Coronary artery (tissue), 2 donors: ENCODE data around the gene FRMD3.

Experiments used
- DNase-seq: peaks from one replicate; pipeline ENCODE4 v3.0.0-alpha.2; 2017; ENCODE audit warnings: low spot score
- H3K27ac ChIP-seq, 2 donors: fragments of 200-600 bp; sonication (generic); one replicate each; pipeline ENCODE4 v1.5.1; 2016 to 2019
- H3K4me3 ChIP-seq: fragments of 200-600 bp; sonication (generic); 2 replicates; pipeline ENCODE4 v1.5.1; 2016; ENCODE audit warnings: mild to moderate bottlenecking, moderate library complexity
- TF ChIP-seq, protein P1 (sequence below): fragments of 200-600 bp; sonication (generic); IDR thresholded peaks from one replicate; pipeline ENCODE4 v1.5.1; 2019; ENCODE audit warnings: antibody characterized with exemption

The FRMD3 gene

DNA sequence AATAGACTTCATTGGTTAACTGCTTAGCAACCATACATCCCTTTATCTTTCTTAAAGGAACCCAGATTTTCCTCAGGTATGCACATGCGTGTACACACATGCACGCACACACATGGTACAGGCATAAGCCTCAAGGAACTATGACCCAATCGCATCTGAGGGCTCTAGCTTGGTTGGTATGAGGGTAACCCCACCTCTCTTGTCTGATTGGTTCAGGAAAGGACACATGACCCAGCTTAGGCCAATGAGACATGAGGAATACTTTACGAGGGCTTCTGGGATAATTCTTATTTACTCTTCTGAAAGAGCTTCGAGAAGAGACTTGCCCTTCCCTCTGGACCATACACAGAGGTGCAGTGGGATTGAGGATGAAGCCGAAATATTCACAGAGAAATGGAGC lies 141.9 kb downstream of the FRMD3 start:
- Histone ChIP-seq H3K4me3 (no peak overlapping the region), H3K27ac (no peak overlapping the region)
- TF ChIP-seq, protein P1, sequence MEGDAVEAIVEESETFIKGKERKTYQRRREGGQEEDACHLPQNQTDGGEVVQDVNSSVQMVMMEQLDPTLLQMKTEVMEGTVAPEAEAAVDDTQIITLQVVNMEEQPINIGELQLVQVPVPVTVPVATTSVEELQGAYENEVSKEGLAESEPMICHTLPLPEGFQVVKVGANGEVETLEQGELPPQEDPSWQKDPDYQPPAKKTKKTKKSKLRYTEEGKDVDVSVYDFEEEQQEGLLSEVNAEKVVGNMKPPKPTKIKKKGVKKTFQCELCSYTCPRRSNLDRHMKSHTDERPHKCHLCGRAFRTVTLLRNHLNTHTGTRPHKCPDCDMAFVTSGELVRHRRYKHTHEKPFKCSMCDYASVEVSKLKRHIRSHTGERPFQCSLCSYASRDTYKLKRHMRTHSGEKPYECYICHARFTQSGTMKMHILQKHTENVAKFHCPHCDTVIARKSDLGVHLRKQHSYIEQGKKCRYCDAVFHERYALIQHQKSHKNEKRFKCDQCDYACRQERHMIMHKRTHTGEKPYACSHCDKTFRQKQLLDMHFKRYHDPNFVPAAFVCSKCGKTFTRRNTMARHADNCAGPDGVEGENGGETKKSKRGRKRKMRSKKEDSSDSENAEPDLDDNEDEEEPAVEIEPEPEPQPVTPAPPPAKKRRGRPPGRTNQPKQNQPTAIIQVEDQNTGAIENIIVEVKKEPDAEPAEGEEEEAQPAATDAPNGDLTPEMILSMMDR: no peak
- DNase-seq: no peak

DNA sequence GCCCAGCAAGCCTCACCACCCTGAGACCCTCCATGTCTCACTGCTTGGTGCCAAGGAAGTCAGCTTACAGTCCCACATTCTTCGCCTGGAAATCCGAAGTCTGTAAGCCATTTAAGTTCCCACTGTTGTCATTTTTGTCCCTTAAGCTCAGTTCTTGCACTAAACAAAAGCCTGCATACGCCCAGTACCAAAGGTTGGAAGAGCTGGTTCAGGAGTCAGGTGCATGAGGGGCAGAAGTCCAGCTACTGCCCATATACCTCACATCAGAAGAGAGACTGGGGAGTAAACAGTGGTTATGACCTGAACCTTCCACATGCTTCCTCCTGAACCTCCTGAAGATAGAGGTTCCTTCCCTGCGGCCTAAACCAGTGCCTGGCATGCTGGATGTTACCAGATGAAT lies 146.0 kb downstream of the FRMD3 start:
- Histone ChIP-seq H3K27ac (no peak overlapping the region), H3K4me3 (no peak overlapping the region)
- no peak for DNase-seq
- TF ChIP-seq, protein P1: no peak

DNA sequence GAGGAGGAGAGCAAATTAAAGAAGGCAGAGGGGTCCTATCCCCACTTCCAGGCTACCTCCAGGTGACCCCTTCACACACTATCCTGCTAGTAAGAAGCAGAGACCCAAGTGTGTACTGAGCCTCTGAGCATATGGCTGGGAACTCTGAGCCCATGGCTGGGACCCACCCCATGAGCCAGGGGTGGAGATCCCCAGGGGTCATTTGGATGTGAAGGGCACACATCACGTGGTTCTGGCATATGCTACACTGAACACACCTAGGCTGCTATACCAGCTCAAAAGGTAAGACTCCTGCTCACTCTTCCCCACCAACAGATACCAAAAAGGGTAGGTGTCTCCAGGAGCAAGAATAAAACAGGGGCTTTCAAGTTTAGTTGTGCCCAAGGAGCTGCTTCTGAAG lies 149.9 kb downstream of the FRMD3 start:
- no peak for DNase-seq
- no peak overlapping the region for H3K4me3 ChIP-seq
- TF ChIP-seq, protein P1: no peak
- H3K27ac ChIP-seq: no peak overlapping the region

DNA sequence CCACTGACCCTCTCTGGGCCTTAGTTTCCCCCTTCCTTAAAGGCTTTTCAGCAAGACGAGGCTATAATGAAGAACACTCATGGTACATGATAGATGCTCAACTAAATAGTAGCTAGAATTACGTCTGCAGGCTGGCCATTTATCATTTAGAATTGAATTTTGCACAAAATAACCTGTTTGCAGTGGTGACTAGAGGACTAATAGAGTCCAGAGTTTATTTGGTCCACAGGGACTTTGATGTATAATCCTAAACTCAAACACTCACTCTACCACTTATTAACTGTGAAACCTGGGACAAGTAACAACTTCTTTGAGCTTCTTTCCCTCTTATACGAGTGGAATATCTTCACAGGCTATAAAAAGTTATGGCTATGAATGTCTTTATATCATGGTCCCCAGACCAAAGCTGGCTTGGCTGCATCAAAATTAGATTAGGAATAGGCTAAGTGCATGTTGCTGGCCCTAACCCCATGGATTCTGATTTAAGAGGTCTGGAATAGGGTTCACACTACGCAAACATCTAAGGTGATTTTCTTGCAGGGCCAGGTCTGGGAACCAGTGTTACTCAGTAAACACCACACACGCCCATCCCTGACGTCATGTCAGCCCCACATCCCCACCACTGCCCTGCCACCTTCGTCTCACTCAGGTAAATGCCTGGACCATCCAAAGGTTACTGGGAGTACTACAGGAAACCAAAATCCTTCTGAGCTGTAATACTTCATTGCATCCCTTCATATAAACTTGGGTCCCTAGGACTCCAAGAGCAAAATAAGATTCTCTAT lies 150.6 kb downstream of the FRMD3 start:
- TF ChIP-seq, protein P1: no peak
- Histone ChIP-seq H3K4me3 (no peak overlapping the region), H3K27ac (no peak overlapping the region)
- DNase-seq: no peak

DNA sequence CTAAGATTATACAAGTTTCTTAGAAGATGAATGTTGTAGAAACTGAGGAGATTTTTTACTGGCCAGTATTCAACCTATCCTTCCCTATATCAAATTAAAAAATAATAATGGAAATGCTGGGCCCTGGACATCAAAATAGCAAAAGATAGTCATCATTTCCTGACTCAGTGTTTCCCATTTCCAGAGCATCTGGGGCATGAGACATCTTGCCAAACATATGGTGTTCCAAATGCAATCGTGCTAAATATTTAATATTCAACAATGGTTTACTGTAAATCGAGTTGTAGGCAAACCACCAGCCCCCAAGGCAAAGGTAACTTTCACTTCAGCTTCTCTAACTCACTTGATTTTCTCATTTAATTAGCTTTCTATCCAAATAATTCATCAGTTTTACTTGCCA lies 152.9 kb downstream of the FRMD3 start:
- no peak for DNase-seq
- TF ChIP-seq, protein P1: no peak
- no peak overlapping the region for H3K4me3 ChIP-seq
- H3K27ac ChIP-seq: no peak overlapping the region

DNA sequence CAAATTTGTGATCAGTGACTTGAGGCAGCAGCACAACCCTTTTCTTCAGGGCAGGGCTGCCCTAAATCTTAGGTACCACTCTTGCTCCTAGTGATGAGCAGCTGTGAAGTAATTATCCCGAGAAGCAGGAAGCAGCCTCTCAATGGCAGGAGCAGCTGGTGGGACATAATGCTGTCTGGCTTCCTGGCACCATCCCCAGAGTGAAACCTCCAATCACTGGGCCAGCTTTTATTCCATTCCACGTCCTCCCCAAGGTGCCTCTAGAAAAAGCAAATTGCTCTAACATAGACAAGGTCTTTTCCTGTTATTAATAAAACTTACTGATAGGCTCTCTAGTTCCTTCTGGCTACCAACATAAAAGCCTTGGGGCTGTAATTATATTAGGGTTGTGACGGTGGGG lies 154.0 kb downstream of the FRMD3 start:
- H3K4me3 ChIP-seq: no peak overlapping the region
- TF ChIP-seq, protein P1: no peak
- no peak for DNase-seq
- no peak overlapping the region for H3K27ac ChIP-seq

DNA sequence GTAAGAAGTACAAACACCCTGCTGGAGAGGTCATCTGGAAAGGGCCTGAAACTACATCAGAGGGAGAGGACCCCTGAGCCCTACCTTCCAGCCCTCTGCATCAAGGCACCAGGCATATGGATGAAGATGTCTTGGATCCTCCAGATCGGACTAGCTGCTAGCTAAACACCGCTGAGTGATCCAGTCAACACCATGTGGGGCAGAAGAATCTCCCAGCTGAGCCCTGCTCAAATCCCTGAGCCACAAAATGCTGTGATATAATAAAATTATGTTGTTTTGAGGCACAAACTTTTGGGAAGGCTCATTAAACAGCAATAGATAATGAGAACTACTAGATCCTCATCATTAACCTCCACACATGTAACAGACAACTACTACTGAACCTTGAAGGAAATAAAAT lies 155.2 kb downstream of the FRMD3 start:
- no peak overlapping the region for H3K4me3 ChIP-seq
- TF ChIP-seq, protein P1: no peak
- DNase-seq: no peak
- no peak overlapping the region for H3K27ac ChIP-seq
